ENCODE measurements around the gene SLC45A1.

- TF ChIP-seq CTCF (IDR thresholded peaks at IDR 0.05) (no peak), POLR2AphosphoS5 (IDR thresholded peaks at IDR 0.05) (no peak)
Observed at GRCh38 chr1:8384088-8384487, 66.2 kb downstream of the SLC45A1 start.
